Measurements from ENCODE around the gene ARL4C.

Gene ARL4C

DNA sequence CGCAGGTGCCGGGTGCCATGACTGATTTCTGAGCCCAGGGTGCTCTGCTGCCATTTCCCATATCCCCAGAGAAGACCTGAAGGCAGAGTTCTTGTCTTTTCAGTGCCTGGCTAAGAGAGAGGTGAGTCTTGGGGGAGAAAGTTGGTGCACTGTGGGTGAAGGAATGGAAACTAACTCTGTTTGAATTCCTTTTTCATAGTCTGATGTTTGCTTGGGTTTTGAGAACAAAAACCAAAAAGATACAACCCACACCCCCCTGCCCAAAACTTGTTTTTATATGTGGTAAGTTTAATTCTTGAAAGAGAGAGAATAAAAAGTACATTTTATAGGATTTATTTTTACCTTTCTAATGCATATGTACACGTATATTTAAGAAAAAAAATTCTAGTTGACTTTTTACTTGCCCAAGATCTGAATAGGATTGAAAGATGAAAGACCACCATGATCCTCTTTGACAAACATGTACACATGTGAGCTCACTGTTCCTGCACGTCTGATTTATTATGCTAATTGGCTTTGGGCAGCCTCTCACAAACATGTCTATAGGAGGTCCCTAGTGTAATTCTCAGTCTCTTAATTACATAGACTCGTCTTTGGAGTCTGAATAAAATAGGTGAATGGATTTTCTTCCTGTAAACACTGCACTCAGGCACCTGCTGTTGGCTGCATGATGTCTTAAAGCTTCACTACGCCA, 46.3 kb downstream of the ARL4C start:
- H3K9ac ChIP-seq (ENCODE audit: low read length): no peak overlapping the region
- no peaks in the 10 kb centered on the region for H3K9me3 ChIP-seq (ENCODE audit: control insufficient read depth, low read length)
- no peak overlapping the region for H3K4me3 ChIP-seq (ENCODE audit: low read length)
- H3K36me3 ChIP-seq (ENCODE audit: control insufficient read depth, insufficient read depth, low read length): no peaks in the 10 kb centered on the region
- H3K27me3 ChIP-seq (ENCODE audit: control insufficient read depth, insufficient read depth, low read length): no peaks in the 10 kb centered on the region
- H3K4me1 ChIP-seq (ENCODE audit: control insufficient read depth, insufficient read depth, low read length): peaks cover 41% of the 10 kb centered on the region

GRCh38 chr2:234448506-234449184, 48.2 kb downstream of the ARL4C start:
- no peaks in the 10 kb centered on the region for H3K9me3 ChIP-seq (ENCODE audit: control insufficient read depth, low read length)
- H3K4me3 ChIP-seq (ENCODE audit: low read length): no peak overlapping the region
- H3K27me3 ChIP-seq (ENCODE audit: control insufficient read depth, insufficient read depth, low read length): no peaks in the 10 kb centered on the region
- peaks cover 40% of the 10 kb centered on the region for H3K4me1 ChIP-seq (ENCODE audit: control insufficient read depth, insufficient read depth, low read length)
- H3K36me3 ChIP-seq (ENCODE audit: control insufficient read depth, insufficient read depth, low read length): no peaks in the 10 kb centered on the region
- no peak overlapping the region for H3K9ac ChIP-seq (ENCODE audit: low read length)

GRCh38 chr2:234447963-234448362, 48.9 kb downstream of the ARL4C start:
- H3K9me3 ChIP-seq (ENCODE audit: control insufficient read depth, low read length): no peaks in the 10 kb centered on the region
- no peaks in the 10 kb centered on the region for H3K27me3 ChIP-seq (ENCODE audit: control insufficient read depth, insufficient read depth, low read length)
- no peaks in the 10 kb centered on the region for H3K36me3 ChIP-seq (ENCODE audit: control insufficient read depth, insufficient read depth, low read length)
- H3K9ac ChIP-seq (ENCODE audit: low read length): no peak overlapping the region
- H3K4me1 ChIP-seq (ENCODE audit: control insufficient read depth, insufficient read depth, low read length): peaks cover 34% of the 10 kb centered on the region
- no peak overlapping the region for H3K4me3 ChIP-seq (ENCODE audit: low read length)

- no peaks in the 10 kb centered on the region for H3K27me3 ChIP-seq (ENCODE audit: control insufficient read depth, insufficient read depth, low read length)
- no peaks in the 10 kb centered on the region for H3K9me3 ChIP-seq (ENCODE audit: control insufficient read depth, low read length)
- H3K4me3 ChIP-seq (ENCODE audit: low read length): no peak overlapping the region
- no peak overlapping the region for H3K9ac ChIP-seq (ENCODE audit: low read length)
- H3K4me1 ChIP-seq (ENCODE audit: control insufficient read depth, insufficient read depth, low read length): peaks cover 26% of the 10 kb centered on the region
- no peaks in the 10 kb centered on the region for H3K36me3 ChIP-seq (ENCODE audit: control insufficient read depth, insufficient read depth, low read length)
Observed at GRCh38 chr2:234447189-234447588, 49.7 kb downstream of the ARL4C start.

DNA sequence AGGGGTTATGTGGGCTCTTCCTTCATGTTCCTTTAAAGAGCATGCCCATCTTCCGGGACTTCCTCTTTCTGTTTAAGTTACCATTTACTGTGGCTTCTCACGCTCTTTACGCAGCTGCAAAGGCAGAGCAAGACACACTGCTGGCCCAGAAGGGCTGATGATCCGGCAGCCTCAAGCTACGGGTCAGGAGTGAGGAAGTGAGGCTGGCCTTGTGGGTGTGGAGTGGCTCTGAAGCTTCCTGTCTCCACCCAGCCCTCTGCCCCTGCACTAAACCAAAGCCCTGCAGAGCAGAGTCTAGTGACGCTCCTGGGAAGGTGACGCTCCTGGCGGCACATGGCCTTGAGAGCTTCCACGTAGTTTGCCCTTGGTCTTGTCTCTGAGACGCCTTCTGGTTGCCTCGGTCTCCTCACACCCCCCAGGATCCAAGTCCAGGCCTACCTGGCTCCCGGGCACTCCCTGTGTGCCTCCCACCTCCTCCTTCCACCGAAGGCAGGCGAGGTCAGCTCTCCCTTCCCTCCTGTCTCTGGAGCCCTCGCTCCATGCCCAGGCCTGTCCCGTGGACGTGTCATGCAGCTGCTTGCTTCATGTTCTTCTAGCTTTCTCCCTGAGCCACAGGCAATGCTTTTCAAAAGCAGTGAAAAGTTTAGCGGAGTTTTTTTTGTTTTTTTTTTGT, 50.3 kb downstream of the ARL4C start:
- Histone ChIP-seq H3K4me1 (ENCODE audit: control insufficient read depth, insufficient read depth, low read length) (peaks cover 22% of the 10 kb centered on the region), H3K4me3 (ENCODE audit: low read length) (no peak overlapping the region), H3K36me3 (ENCODE audit: control insufficient read depth, insufficient read depth, low read length) (no peaks in the 10 kb centered on the region), H3K9me3 (ENCODE audit: control insufficient read depth, low read length) (no peaks in the 10 kb centered on the region), H3K27me3 (ENCODE audit: control insufficient read depth, insufficient read depth, low read length) (no peaks in the 10 kb centered on the region), H3K9ac (ENCODE audit: low read length) (no peak overlapping the region)

DNA sequence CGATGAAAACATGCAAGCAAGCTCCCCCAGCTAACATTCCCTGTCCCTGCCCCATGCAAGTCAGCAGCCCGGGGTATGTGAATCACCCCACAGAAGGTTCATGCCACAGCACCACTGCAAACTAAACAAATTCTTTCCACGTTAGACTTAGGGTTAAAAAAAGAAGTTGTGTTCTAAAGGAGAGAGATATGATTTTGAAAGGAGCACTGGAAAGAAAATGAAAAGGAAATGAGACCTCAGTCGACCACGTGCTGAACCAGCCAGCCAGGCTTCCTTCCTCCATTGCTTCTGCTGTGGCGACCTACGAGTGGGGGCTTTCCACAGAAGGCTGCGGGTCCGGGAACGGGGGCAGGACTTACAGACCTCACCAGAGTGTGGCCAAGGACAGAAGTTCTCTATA, 52.0 kb downstream of the ARL4C start:
- no peaks in the 10 kb centered on the region for H3K36me3 ChIP-seq (ENCODE audit: control insufficient read depth, insufficient read depth, low read length)
- no peak overlapping the region for H3K9ac ChIP-seq (ENCODE audit: low read length)
- H3K9me3 ChIP-seq (ENCODE audit: control insufficient read depth, low read length): no peaks in the 10 kb centered on the region
- peaks cover 9% of the 10 kb centered on the region for H3K4me1 ChIP-seq (ENCODE audit: control insufficient read depth, insufficient read depth, low read length)
- no peak overlapping the region for H3K4me3 ChIP-seq (ENCODE audit: low read length)
- H3K27me3 ChIP-seq (ENCODE audit: control insufficient read depth, insufficient read depth, low read length): no peaks in the 10 kb centered on the region

GRCh38 chr2:234444242-234444730, 52.6 kb downstream of the ARL4C start:
- peaks cover 9% of the 10 kb centered on the region for H3K4me1 ChIP-seq (ENCODE audit: control insufficient read depth, insufficient read depth, low read length)
- H3K27me3 ChIP-seq (ENCODE audit: control insufficient read depth, insufficient read depth, low read length): no peaks in the 10 kb centered on the region
- H3K4me3 ChIP-seq (ENCODE audit: low read length): no peak overlapping the region
- no peak overlapping the region for H3K9ac ChIP-seq (ENCODE audit: low read length)
- H3K36me3 ChIP-seq (ENCODE audit: control insufficient read depth, insufficient read depth, low read length): no peaks in the 10 kb centered on the region
- no peaks in the 10 kb centered on the region for H3K9me3 ChIP-seq (ENCODE audit: control insufficient read depth, low read length)

Measured in mucosa of stomach (tissue), 1 donor.